Endothelial cell (in vitro differentiated cells): ENCODE data around the gene TRIM2. TPM values are rescaled to one million over a fixed set of nuclear protein-coding genes. Genes with fewer than 3 reads are reported as not detected.

Source experiments
- DNase-seq: peaks from one replicate; pipeline ENCODE4 v3.0.0; 2021; ENCODE audit warnings: low spot score
- H3K27ac Mint-ChIP-seq: one replicate; pipeline ENCODE4 v1.8.0; 2021; ENCODE audit warnings: mixed read lengths, inconsistent platforms; ENCODE audit not compliant: unreplicated experiment
- H3K27me3 Mint-ChIP-seq: one replicate; pipeline ENCODE4 v1.8.0; 2021; ENCODE audit warnings: mild to moderate bottlenecking, moderate library complexity, mixed read lengths, inconsistent platforms; ENCODE audit not compliant: unreplicated experiment
- H3K36me3 Mint-ChIP-seq: one replicate; pipeline ENCODE4 v1.8.0; 2021; ENCODE audit warnings: mild to moderate bottlenecking, low read depth, mixed read lengths, inconsistent platforms; ENCODE audit not compliant: unreplicated experiment
- H3K4me1 Mint-ChIP-seq: one replicate; pipeline ENCODE4 v1.8.0; 2021; ENCODE audit warnings: mild to moderate bottlenecking, mixed read lengths, inconsistent platforms; ENCODE audit not compliant: unreplicated experiment
- H3K4me3 Mint-ChIP-seq: one replicate; pipeline ENCODE4 v1.8.0; 2021; ENCODE audit warnings: mild to moderate bottlenecking, mixed read lengths, inconsistent platforms; ENCODE audit not compliant: unreplicated experiment
- H3K9me3 Mint-ChIP-seq: one replicate; pipeline ENCODE4 v1.8.0; 2021; ENCODE audit warnings: mixed read lengths, inconsistent platforms; ENCODE audit not compliant: unreplicated experiment
- CTCF ChIP-seq: fragments of 200-600 bp; sonication (generic); IDR thresholded peaks from one replicate; pipeline ENCODE4 v1.5.0; 2021; ENCODE audit warnings: antibody characterized with exemption; ENCODE audit not compliant: unreplicated experiment
- total RNA-seq: library from RNA; stranded (reverse); fragmentation: NEBNext Ultra II Directional; extraction: Animal tissue kit (Norgen Biotek cat#: 25700); gene quantifications from one replicate; pipeline ENCODE4 v1.2.1, GENCODE V29; 2021; ENCODE audit not compliant: unreplicated experiment

The TRIM2 gene
- total RNA-seq, 1 donor from 2014 or later: 15.4 TPM

- Mint-ChIP-seq H3K36me3 (no peaks in the 10 kb centered on the region), H3K9me3 (no peaks in the 10 kb centered on the region), H3K27ac (no peak overlapping the region), H3K4me3 (no peak overlapping the region), H3K27me3 (no peaks in the 10 kb centered on the region), H3K4me1 (peaks cover 16% of the 10 kb centered on the region)
- peak; percentile 51 for TF ChIP-seq CTCF
- DNase-seq: peak; percentile 57
Measured at GRCh38 chr4:153207567-153207966, 3.3 kb downstream of the TRIM2 start.

- Mint-ChIP-seq H3K4me1 (peaks cover 10% of the 10 kb centered on the region), H3K27ac (no peak overlapping the region), H3K4me3 (no peak overlapping the region), H3K36me3 (no peaks in the 10 kb centered on the region), H3K9me3 (no peaks in the 10 kb centered on the region), H3K27me3 (no peaks in the 10 kb centered on the region)
- no peak for DNase-seq
- TF ChIP-seq CTCF: no peak
Measured at GRCh38 chr4:153209410-153209809, 5.2 kb downstream of the TRIM2 start.

- no peak overlapping the region for H3K4me3 Mint-ChIP-seq
- TF ChIP-seq CTCF: no peak
- no peak overlapping the region for H3K27ac Mint-ChIP-seq
- no peaks in the 10 kb centered on the region for H3K36me3 Mint-ChIP-seq
- H3K4me1 Mint-ChIP-seq: no peaks in the 10 kb centered on the region
- no peak for DNase-seq
- no peaks in the 10 kb centered on the region for H3K27me3 Mint-ChIP-seq
- no peaks in the 10 kb centered on the region for H3K9me3 Mint-ChIP-seq
Measured at GRCh38 chr4:153210727-153211126, 6.5 kb downstream of the TRIM2 start.

- H3K27me3 Mint-ChIP-seq: no peaks in the 10 kb centered on the region
- no peak for DNase-seq
- H3K27ac Mint-ChIP-seq: no peak overlapping the region
- no peaks in the 10 kb centered on the region for H3K9me3 Mint-ChIP-seq
- H3K4me1 Mint-ChIP-seq: no peaks in the 10 kb centered on the region
- TF ChIP-seq CTCF: no peak
- H3K36me3 Mint-ChIP-seq: no peaks in the 10 kb centered on the region
- H3K4me3 Mint-ChIP-seq: no peak overlapping the region
Measured at GRCh38 chr4:153211986-153212728, 7.9 kb downstream of the TRIM2 start.

GRCh38 chr4:153212736-153213135 is 8.5 kb downstream of the TRIM2 start:
- H3K36me3 Mint-ChIP-seq: no peaks in the 10 kb centered on the region

More at GRCh38 chr4:153212736-153213135, 8.5 kb downstream of the TRIM2 start:
- no peak for TF ChIP-seq CTCF
- Mint-ChIP-seq H3K4me3 (no peak overlapping the region), H3K27me3 (no peaks in the 10 kb centered on the region), H3K9me3 (no peaks in the 10 kb centered on the region), H3K27ac (no peak overlapping the region), H3K4me1 (no peaks in the 10 kb centered on the region)
- no peak for DNase-seq
